Neural crest cell (in vitro differentiated cells): ENCODE measurements around the gene SLC5A10. TPM values are rescaled to one million over a fixed set of nuclear protein-coding genes. Genes with fewer than 3 reads are reported as not detected.

Experiments
- DNase-seq: peaks from one replicate; pipeline ENCODE4 v3.0.0; 2021; ENCODE audit warnings: low read depth, mixed read lengths, low spot score
- H3K27ac Mint-ChIP-seq: one replicate; pipeline ENCODE4 v1.8.0; 2021; ENCODE audit warnings: mild to moderate bottlenecking, mixed read lengths; ENCODE audit not compliant: unreplicated experiment
- H3K27me3 Mint-ChIP-seq: 2 replicates; pipeline ENCODE4 v1.8.0; 2021; ENCODE audit warnings: low read depth, mild to moderate bottlenecking, mixed read lengths
- H3K36me3 Mint-ChIP-seq: 2 replicates; pipeline ENCODE4 v1.8.0; 2021; ENCODE audit warnings: low read depth, mild to moderate bottlenecking, mixed read lengths
- H3K4me1 Mint-ChIP-seq: 2 replicates; pipeline ENCODE4 v1.8.0; 2021; ENCODE audit warnings: mixed read lengths
- H3K4me3 Mint-ChIP-seq: one replicate; pipeline ENCODE4 v1.8.0; 2021; ENCODE audit warnings: mild to moderate bottlenecking, mixed read lengths
- H3K9me3 Mint-ChIP-seq: 2 replicates; pipeline ENCODE4 v1.8.0; 2021; ENCODE audit warnings: mixed read lengths
- CTCF ChIP-seq: fragments of 200-600 bp; sonication (generic); conservative IDR thresholded peaks from 2 replicates; pipeline ENCODE4 v1.5.0; 2021; ENCODE audit warnings: antibody characterized with exemption, mild to moderate bottlenecking
- total RNA-seq: library from RNA; stranded (reverse); gene quantifications from 2 replicates; pipeline ENCODE4 v1.2.1, GENCODE V29; 2021

SLC5A10 gene
- total RNA-seq, 1 donor from 2014 or later: not detected

GRCh38 chr17:18993905-18994526, 42.1 kb downstream of the SLC5A10 start:
- peaks cover 5% of the 10 kb centered on the region for H3K36me3 Mint-ChIP-seq
- no peak overlapping the region for H3K27ac Mint-ChIP-seq

GRCh38 chr17:18994631-18995030, 42.7 kb downstream of the SLC5A10 start:
- no peak for DNase-seq
- Mint-ChIP-seq H3K36me3 (peaks cover 5% of the 10 kb centered on the region), H3K4me1 (no peaks in the 10 kb centered on the region), H3K27ac (no peak overlapping the region), H3K9me3 (peaks cover 2% of the 10 kb centered on the region), H3K27me3 (no peaks in the 10 kb centered on the region), H3K4me3 (no peak overlapping the region)
- TF ChIP-seq CTCF: no peak

More at GRCh38 chr17:18993905-18994526, 42.1 kb downstream of the SLC5A10 start:
- Mint-ChIP-seq H3K9me3 (peaks cover 2% of the 10 kb centered on the region), H3K4me3 (no peak overlapping the region), H3K27me3 (no peaks in the 10 kb centered on the region), H3K4me1 (no peaks in the 10 kb centered on the region)
- no peak for DNase-seq
- no peak for TF ChIP-seq CTCF

- Mint-ChIP-seq H3K27me3 (no peaks in the 10 kb centered on the region), H3K4me1 (no peaks in the 10 kb centered on the region), H3K36me3 (peaks cover 5% of the 10 kb centered on the region), H3K27ac (no peak overlapping the region), H3K9me3 (peaks cover 2% of the 10 kb centered on the region), H3K4me3 (no peak overlapping the region)
- no peak for DNase-seq
- TF ChIP-seq CTCF: no peak
These were observed 43.3 kb downstream of the SLC5A10 start for GRCh38 chr17:18995220-18995619.

GRCh38 chr17:18996458-18996857, 44.5 kb downstream of the SLC5A10 start:
- Mint-ChIP-seq H3K27ac (no peak overlapping the region), H3K4me1 (no peaks in the 10 kb centered on the region), H3K36me3 (peaks cover 5% of the 10 kb centered on the region), H3K4me3 (no peak overlapping the region), H3K27me3 (peaks cover 2% of the 10 kb centered on the region), H3K9me3 (peaks cover 2% of the 10 kb centered on the region)
- no peak for TF ChIP-seq CTCF
- no peak for DNase-seq

- TF ChIP-seq CTCF: no peak
- Mint-ChIP-seq H3K4me3 (no peak overlapping the region), H3K9me3 (peaks cover 2% of the 10 kb centered on the region), H3K27me3 (peaks cover 10% of the 10 kb centered on the region), H3K27ac (no peak overlapping the region), H3K36me3 (peaks cover 5% of the 10 kb centered on the region), H3K4me1 (no peaks in the 10 kb centered on the region)
- no peak for DNase-seq
These were observed 45.8 kb downstream of the SLC5A10 start for GRCh38 chr17:18997650-18998196.
